Endothelial cell of umbilical vein (primary cell): ENCODE data around the gene HAND1. TPM values are rescaled to one million over a fixed set of nuclear protein-coding genes. Genes with fewer than 3 reads are reported as not detected.

Source experiments
- BruUV-seq: library from RNA; stranded (reverse); fragments of 400-500 nt; replicated peaks from 2 replicates; lab custom pipeline; 2021; lab: Mats Ljungman, UMichigan
- CTCF ChIA-PET: fragments of 300-600, 350-600 bp; sonication (Branson Sonifier 250); formaldehyde crosslinking; loops from one replicate; lab custom pipeline; 2021; ENCODE audit warnings: antibody characterized with exemption, inconsistent platforms; lab: Charles Lee
- POLR2A ChIA-PET: fragments of 300-600, 350-600 bp; sonication (Branson Sonifier 250); formaldehyde crosslinking; loops from one replicate; lab custom pipeline; 2021; ENCODE audit warnings: antibody characterized with exemption, inconsistent platforms; lab: Charles Lee
- DNase-seq: peaks from one replicate; pipeline ENCODE4 v3.0.0-alpha.2; 2011; ENCODE audit warnings: low read depth, low spot score
- FAIRE-seq: peaks from 2 replicates; lab custom pipeline; 2011; peaks lifted over from hg19 to GRCh38; lab: Jason Lieb, UNC
- H2AFZ ChIP-seq: 2 replicates; pipeline ENCODE4 v1.6.0; 2012; ENCODE audit warnings: low read depth, low read length, control low read depth, inconsistent platforms
- H3K27ac ChIP-seq: 2 replicates; pipeline ENCODE4 v1.5.1; 2011; ENCODE audit warnings: low read depth, mild to moderate bottlenecking, control low read depth, low read length, moderate library complexity; ENCODE audit not compliant: insufficient read depth
- H3K27me3 ChIP-seq, 2 experiments: 2 replicates each; pipeline versions ENCODE4 v1.6.0 to v1.6.1; 2011; ENCODE audit warnings: low read length in 2 of 2, mixed read lengths in 1 of 2; ENCODE audit not compliant: control insufficient read depth in 2 of 2, insufficient read depth in 2 of 2
- H3K36me3 ChIP-seq, 2 experiments: 2 replicates in 1 of 2; 3 replicates in 1 of 2; pipeline ENCODE4 v1.5.1; 2011; ENCODE audit warnings: low read length in 2 of 2, mild to moderate bottlenecking in 1 of 2, moderate library complexity in 1 of 2; ENCODE audit not compliant: control insufficient read depth in 2 of 2, insufficient read depth in 2 of 2; ENCODE audit errors: extremely low read depth in 1 of 2
- H3K4me1 ChIP-seq: 3 replicates; pipeline ENCODE4 v1.5.1; 2011; ENCODE audit warnings: mild to moderate bottlenecking, low read length; ENCODE audit not compliant: control insufficient read depth, insufficient read depth; ENCODE audit errors: extremely low read depth
- H3K4me2 ChIP-seq: 2 replicates; pipeline ENCODE4 v1.6.1; 2011; ENCODE audit warnings: low read length, control low read depth, mixed read lengths; ENCODE audit not compliant: insufficient read depth
- H3K4me3 ChIP-seq, 3 experiments: fragments of 200-600 bp in 1 of 3; sonication (generic), shearing (Covaris generic) in 1 of 3; replicated peaks in 1 of 3; 2 replicates each; pipeline ENCODE4 v1.5.1; 2011 to 2016; ENCODE audit warnings: control low read depth in 3 of 3, low read length in 3 of 3, mild to moderate bottlenecking in 2 of 3, inconsistent platforms in 1 of 3, low read depth in 1 of 3, moderate library complexity in 1 of 3; ENCODE audit not compliant: insufficient read depth in 1 of 3
- H3K79me2 ChIP-seq: 2 replicates; pipeline ENCODE4 v1.6.0; 2012; ENCODE audit warnings: low read length, inconsistent platforms; ENCODE audit not compliant: control insufficient read depth, insufficient read depth
- H3K9ac ChIP-seq: replicated peaks from 2 replicates; pipeline ENCODE3; 2011; ENCODE audit warnings: low read length, control low read depth; ENCODE audit not compliant: insufficient read depth; ENCODE audit errors: extremely low read depth
- H3K9me1 ChIP-seq: replicated peaks from 3 replicates; pipeline ENCODE4 v1.6.0; 2011; ENCODE audit warnings: mild to moderate bottlenecking, low read length; ENCODE audit not compliant: control insufficient read depth, insufficient read depth; ENCODE audit errors: extremely low read depth
- H3K9me3 ChIP-seq: replicated peaks from 2 replicates; pipeline ENCODE4 v1.5.1; 2012; ENCODE audit warnings: low read length, inconsistent platforms; ENCODE audit not compliant: control insufficient read depth, insufficient read depth
- H4K20me1 ChIP-seq: replicated peaks from 2 replicates; pipeline ENCODE3; 2011; ENCODE audit warnings: mild to moderate bottlenecking, low read length; ENCODE audit not compliant: control insufficient read depth, insufficient read depth; ENCODE audit errors: extremely low read depth
- CTCF ChIP-seq, 2 donors: IDR thresholded peaks; 1 replicate in 1 of 2; 2 replicates in 1 of 2; pipeline ENCODE4 v1.5.1; 2011; ENCODE audit warnings: low read length in 2 of 2, mild to moderate bottlenecking in 2 of 2, moderate library complexity in 2 of 2, control low read depth in 1 of 2, inconsistent platforms in 1 of 2, low read depth in 1 of 2; ENCODE audit not compliant: insufficient read depth in 1 of 2; ENCODE audit errors: extremely low read depth in 1 of 2
- EZH2 ChIP-seq: IDR thresholded peaks from 2 replicates; pipeline ENCODE4 v1.6.1; 2012; ENCODE audit warnings: borderline replicate concordance, low read depth, mild to moderate bottlenecking, moderate library complexity, low read length, inconsistent platforms; ENCODE audit not compliant: severe bottlenecking
- FOS ChIP-seq: IDR thresholded peaks from 2 replicates; pipeline ENCODE4 v1.6.1; 2011; ENCODE audit warnings: mild to moderate bottlenecking, low read length, moderate library complexity, borderline replicate concordance; ENCODE audit not compliant: insufficient read depth
- GATA2 ChIP-seq: IDR thresholded peaks from 2 replicates; pipeline ENCODE4 v1.7.0; 2011; ENCODE audit warnings: low read depth, mild to moderate bottlenecking, moderate library complexity, mixed read lengths, low read length; ENCODE audit not compliant: insufficient read length, insufficient read depth
- JUN ChIP-seq: IDR thresholded peaks from 2 replicates; pipeline ENCODE4 v1.6.1; 2011; ENCODE audit warnings: borderline replicate concordance, low read depth; ENCODE audit not compliant: insufficient read length, insufficient read depth
- MAX ChIP-seq: IDR thresholded peaks from 2 replicates; pipeline ENCODE4 v1.6.1; 2011; ENCODE audit not compliant: insufficient read depth, insufficient read length
- MYC ChIP-seq: IDR thresholded peaks from one replicate; pipeline ENCODE4 v1.6.1; 2011; ENCODE audit warnings: mild to moderate bottlenecking, low read depth, low read length
- POLR2A ChIP-seq: IDR thresholded peaks from 2 replicates; pipeline ENCODE4 v1.6.1; 2012; ENCODE audit warnings: low read depth, mild to moderate bottlenecking, control low read depth, low read length
- POLR2AphosphoS5 ChIP-seq: IDR thresholded peaks from 2 replicates; pipeline ENCODE4 v1.6.1; 2012; ENCODE audit warnings: low read depth, mild to moderate bottlenecking, control low read depth, low read length, moderate library complexity; ENCODE audit not compliant: insufficient read depth
- dilution Hi-C: fragments of 300-500 bp; cut with MboI; formaldehyde crosslinking; loops from one replicate; pipeline ENCODE4 v1.15.0; 2019; ENCODE audit warnings: low sequenced_read_pairs; ENCODE audit not compliant: extremely low pct_ligation_motif_present
- intact Hi-C: fragments of 100-400 bp; cut with micrococcal nuclease; formaldehyde crosslinking; loops from one replicate; pipeline ENCODE4 v1.10.0; 2022
- polyA plus RNA-seq, 4 experiments: library from polyadenylated mRNA; depleted of rRNA in 3 of 4; stranded (reverse) in 3 of 4; unstranded in 1 of 4; fragments of >200 nt; gene quantifications; 2 replicates each; pipeline versions ENCODE4 v1.2.1 to v1.2.3, GENCODE V29; 2011 to 2012; ENCODE audit warnings: missing spikeins in 1 of 4
- total RNA-seq: library from RNA; stranded (reverse); gene quantifications from 2 replicates; pipeline ENCODE4 v1.2.3, GENCODE V29; 2021

Gene HAND1
- total and polyA plus RNA-seq, 2 donors (not counting 3 experiments of a cell fraction or from before 2014, with no cell fraction given) = not detected

- TF ChIP-seq JUN (no peak), EZH2 (no peak), MAX (no peak), GATA2 (no peak), MYC (no peak), CTCF (IDR thresholded peaks at IDR 0.05; ENCODE audit: extremely low read depth in 1 of 2, insufficient read depth in 1 of 2, low read depth in 1 of 2, low read length in 2 of 2) (no peak), POLR2AphosphoS5 (no peak), POLR2A (no peak), FOS (no peak)
- CTCF ChIA-PET = no interaction called here
- FAIRE-seq = no peak
These were observed 36.3 kb upstream of the HAND1 start for GRCh38 chr5:154514331-154514730.

More at GRCh38 chr5:154514331-154514730, 36.3 kb upstream of the HAND1 start:
- no peak overlapping the region for H3K4me3 ChIP-seq
- intact Hi-C loops = no loop called here
- no peak overlapping the region for H3K27ac ChIP-seq
- no TSS peak for BruUV-seq
- no peaks in the 10 kb centered on the region for H3K9me3 ChIP-seq
- H4K20me1 ChIP-seq = no peaks in the 10 kb centered on the region
- H2AFZ ChIP-seq = no peak overlapping the region
- no peak for DNase-seq
- H3K79me2 ChIP-seq = no peaks in the 10 kb centered on the region
- peaks cover 0 to 4% of the 10 kb centered on the region in 2 experiments for H3K27me3 ChIP-seq
- H3K9ac ChIP-seq = no peak overlapping the region
- H3K9me1 ChIP-seq = no peaks in the 10 kb centered on the region
- H3K4me1 ChIP-seq = no peaks in the 10 kb centered on the region
- POLR2A ChIA-PET = no interaction called here
- no peaks in the 10 kb centered on the region for H3K36me3 ChIP-seq
- H3K4me2 ChIP-seq = no peak overlapping the region
- dilution Hi-C loops = no loop called here
